GM19397 (cell line): ENCODE measurements around the gene ADIRF.
"Not testable (repeated sequence)": the region's sequence is repeated elsewhere in the genome, so short reads cannot be mapped to it uniquely, and the experiment has no call there.

Experiments used
- ATAC-seq: cut with Tn5 transposase; IDR thresholded peaks from one replicate; pipeline ENCODE4 v1.9.1; 2021; ENCODE audit warnings: mild to moderate bottlenecking, moderate library complexity; ENCODE audit not compliant: unreplicated experiment

Gene ADIRF

DNA sequence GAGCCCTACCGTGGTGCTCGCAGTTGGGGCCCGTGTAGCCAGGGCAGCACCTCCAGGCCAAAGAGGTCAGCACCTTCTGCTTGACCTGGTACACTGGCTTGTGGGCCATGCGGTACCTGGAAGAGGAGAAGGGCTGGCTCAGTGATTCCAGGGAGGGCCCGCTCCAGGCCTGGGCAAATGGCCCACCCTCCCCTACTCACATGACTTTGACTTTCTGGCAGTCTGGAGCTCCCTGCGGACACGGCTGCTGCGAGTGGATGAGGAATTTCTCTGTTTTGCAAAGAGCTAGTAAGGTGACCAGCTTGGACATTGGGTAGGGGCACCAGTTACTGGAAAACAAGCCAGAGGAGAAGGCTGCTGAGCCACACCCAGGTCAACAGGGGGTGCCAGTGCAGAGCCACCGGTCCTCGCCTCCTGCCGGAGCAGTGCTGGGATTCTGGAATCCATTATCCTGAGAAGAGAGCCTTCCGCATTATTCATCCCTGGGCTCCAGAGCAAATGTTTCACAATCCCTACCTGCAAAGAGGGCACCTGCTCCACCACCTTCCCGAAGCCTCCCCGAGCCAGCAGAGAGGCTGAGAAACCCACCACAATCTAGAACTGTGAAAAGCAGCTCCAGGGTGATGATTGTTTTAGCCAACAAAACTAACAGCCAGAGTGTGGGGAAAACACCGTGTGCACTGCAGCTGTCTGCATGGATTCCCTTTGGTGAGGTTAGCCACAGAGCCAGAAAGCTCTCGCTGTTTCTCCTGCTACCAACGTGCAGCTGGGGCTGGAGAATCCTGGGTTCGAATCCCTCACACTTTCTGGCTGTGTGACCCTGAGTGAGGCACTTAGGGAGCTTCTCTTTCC is 22.7 kb upstream of the ADIRF start:
- no peak for ATAC-seq

DNA sequence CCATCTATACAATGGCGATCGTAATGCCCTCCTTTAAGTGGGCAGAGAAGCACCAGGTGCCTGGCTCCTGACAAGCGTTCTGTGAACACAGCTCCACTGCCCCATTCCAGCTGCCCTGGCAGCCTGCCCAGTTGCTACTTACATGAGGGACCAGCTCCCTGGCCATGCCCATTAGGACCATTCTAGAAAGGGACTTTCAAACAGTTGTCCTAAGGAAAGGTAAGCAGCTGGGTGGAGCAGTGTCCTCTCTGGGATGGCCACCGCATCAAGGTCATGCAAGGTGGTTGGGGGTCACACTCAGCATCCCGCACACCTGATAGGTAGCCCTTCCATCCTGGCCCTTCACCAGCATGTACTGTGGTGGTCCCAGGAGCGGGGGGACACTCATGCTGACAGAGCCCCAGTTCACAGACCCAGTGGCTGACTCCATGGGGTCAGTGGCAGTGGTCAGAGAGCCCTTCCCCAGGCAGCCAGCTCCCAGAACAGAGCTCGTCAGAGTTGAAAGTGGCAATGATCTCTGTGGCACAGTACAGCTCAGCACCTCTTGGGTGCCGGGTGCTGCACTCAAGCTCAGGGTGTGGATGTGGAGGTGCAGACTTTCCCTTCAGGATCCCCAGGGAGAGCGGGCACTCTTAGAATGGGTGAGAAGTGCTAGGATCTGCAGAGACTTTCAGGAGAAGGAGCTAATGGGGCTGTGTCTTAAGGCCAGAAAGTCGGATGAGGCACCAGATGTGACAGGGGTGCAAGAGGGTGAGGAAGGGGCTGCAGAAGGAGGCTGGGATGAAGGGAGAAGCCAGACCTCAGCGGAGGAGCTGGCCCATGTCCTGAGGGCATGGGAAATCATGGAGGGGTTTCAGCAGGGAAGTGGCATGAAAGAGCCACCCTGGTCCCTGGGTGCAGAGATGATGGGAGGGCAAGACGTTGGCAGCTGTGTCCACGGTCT is 21.8 kb upstream of the ADIRF start:
- no peak for ATAC-seq

DNA sequence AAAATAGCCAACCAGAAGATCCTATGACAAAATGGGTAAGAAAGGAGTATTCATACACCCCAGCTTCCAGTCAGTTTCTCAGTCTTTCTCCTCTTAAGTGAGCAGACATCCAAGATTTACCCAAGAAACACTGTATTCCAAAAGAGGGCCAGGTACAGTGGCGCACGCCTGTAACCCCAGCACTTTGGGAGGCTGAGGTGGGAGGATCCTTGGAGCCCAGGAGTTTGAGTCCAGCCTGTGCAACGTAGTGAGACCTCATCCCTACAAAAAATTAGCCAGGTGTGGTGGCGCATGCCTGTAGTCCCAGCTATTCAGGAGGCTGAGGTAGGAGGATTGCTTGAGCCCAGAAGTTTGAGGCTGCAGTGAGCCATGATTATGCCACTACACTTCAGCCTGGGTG is 20.5 kb upstream of the ADIRF start:
- ATAC-seq: not testable (repeated sequence)

DNA sequence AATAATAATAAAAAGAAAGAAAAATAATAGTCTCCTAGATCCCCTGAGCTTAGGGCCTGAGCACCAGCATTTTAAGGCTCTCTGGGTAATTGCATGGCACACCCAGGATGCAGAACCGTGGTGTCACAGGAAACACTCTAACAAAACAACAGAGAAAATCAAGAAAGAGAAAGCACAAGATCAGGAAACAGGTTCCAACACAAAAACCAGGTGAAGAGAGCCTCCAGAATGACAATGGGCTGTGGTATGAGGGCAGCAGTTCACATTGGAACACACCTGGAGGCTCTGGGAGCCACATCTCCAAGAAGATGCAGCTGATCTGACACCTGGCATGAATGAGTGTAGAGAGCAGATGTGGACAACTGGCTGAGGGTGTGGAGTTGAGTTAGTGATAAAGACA is 17.9 kb upstream of the ADIRF start:
- ATAC-seq: no peak

DNA sequence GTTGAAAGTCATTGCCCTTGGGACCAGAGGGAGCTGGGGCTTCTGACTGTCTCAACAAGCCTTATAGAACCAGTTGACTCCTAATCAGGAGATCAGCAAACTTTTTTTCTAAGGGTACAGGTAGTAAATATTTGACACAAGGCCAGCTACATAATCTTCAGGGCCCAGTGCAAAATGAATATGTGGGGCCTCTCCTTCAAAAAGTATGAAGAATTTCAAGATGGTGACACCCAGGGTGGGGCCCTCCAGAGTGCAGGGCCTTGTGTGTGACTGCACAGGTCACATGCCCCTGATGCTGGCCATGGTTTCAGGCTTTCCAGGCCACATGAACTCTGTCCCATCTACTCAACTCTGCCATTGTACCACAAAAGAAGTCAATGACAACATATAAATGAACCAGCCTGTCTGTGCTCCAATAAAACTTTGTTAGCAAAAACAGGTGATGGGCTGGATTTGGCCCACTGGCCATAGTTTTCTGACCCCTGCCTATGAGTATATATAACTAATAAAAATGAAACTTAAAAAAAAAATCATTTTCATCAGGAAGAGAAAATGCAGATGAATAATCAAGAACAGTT is 17.0 kb upstream of the ADIRF start:
- no peak for ATAC-seq

DNA sequence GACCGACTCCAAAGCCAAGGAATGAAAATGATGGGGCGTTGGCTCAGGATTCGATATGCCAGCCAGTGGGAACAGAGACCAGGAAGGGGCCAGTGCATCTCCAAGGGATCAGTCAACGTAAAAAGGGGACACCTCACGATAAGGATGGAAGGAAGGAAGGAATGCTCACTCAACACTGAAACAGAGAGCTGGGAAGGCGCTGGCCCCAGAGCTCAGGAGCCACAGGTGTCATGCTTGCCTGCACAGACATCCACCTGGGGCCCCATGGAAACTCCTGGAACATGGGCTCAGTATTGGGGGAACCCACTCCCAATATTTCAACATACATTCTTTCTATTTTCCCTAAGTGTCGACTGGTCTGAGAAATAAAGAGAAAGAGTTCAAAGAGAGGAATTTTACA is 16.2 kb upstream of the ADIRF start:
- no peak for ATAC-seq

DNA sequence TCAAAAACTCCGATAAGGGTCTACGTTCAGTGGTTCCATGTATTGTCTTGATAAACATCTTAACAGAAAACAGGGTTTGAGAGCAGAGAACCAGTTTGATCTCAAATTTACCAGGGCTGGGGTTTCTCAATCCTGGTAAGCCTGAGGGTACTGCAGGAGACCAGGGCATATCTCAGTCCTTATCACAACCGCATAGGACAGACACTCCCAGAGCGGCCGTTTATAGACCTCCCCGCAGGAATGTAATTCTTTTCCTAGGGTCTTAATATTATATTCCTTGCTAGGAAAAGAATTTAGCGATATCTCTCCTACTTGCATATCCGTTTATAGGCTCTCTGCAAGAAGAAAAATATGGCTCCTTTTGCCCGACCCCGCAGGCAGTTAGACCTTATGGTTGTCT is 15.6 kb upstream of the ADIRF start:
- not testable (repeated sequence) for ATAC-seq

DNA sequence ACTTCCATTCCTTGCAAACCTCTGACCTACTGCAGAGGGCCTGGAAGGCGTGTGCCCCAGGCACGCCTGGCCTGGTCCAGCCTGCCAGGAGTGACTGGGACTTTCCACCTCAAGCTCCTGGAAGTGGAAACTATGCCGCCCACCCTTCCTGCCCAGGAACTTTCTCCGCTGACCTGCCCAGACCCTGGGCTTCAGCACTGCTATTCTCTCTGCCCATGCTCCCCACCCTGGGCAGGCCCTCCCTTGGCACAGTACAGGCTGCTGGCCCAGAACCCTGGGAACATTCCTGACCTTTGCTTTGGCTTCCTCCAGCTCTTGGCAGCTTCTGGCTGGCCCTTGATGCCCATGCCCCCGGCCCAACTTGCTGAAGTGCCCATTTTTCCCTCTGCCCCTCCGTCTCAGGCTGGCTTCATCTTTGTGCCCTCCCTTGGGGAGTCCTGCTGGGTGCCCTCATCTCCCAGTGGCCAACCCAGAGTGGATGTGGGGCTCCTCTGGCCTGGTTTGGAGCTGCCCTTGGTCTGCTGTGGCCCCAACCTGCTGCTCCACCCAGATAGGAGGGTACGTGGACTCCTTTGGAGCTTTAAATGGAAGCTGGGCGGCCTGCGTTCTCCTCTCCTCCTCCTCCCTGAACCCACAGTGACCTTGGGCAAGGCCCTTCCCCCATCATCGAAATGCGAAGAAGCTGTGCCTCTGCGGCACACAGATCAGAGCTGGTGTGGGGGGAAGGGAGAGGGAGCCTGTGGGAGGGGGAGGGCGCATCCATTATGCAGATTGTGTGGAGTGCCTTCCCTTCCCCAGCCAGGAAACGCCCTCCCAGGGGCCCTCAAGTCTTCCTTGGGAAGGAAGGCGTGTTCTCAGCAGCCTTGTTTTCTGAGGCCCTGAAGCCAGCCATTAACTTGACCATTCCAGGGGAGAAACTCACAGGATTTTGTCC is 14.3 kb upstream of the ADIRF start:
- ATAC-seq: no peak

DNA sequence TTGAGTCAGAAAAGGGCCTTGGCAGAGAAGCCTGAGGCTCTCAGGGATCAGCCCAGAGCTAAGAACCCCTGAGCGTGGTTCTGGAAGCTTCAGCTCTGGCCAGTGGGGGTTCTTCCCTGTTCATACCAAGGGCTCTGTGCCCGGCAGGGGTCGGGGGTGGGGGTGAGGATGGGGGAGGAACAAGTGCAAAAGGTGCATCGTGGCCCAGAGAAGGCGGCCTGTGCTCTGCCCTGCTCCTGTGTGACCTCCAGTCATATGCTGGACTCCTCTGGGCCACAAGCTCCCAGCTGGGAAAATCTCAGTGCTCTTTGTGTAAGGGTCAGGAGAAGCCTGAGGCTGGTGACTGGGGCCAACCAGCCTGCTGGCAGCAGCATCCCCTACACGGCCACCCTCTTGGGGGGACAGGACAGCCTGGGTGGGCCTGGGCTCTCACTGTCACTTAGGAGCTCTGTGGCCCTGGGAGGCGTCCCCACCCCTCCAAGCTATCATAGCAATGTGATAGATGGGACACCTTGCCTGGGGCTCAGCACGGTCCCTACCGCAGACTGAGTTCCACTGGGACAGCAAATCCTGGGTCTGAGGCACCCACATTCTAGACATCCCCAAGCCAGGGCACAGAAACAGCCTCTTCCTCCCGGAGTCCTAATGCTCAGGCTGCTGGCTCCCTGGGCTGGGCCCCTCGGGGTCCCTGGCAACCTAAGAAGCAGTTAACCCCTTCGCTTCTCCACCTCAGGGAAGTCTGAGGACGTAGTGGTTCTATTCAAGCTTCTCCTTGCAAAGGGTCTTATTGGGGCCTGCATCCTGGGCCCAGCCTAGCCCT is 13.4 kb upstream of the ADIRF start:
- ATAC-seq: no peak

DNA sequence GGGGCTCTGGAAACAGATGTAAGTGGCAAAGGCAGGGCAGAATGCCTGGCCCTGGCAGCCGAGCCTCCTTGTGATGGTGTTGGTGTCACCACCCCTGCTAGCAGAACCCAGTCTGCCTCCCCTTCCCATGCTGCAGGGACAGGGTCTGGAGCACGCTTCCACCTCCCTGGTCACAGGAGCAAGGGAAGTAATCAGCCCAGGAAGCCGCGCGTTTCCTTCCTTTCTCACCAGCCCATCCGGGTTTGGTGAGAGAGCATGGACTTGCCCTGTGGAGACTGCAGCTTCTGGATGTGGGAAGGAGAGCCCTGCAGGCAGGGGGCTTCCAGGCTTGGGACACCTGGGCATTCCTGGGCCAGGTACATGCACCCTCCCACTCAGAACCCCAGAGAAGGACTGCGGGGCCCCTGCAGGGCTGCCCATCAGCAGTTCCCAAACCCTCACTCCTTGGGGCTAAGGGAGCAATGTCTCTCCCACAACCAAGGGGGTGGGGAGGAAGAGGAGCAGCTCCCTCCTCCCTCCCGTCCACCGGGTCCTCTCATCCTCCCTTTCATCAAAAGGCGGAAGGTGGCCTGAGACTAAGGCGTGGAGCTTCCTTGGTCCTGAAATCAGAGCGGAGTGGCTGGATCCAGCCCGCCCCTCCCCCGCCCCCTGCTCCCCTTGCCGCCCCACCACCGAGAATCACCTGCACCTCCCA is 12.6 kb upstream of the ADIRF start:
- no peak for ATAC-seq

DNA sequence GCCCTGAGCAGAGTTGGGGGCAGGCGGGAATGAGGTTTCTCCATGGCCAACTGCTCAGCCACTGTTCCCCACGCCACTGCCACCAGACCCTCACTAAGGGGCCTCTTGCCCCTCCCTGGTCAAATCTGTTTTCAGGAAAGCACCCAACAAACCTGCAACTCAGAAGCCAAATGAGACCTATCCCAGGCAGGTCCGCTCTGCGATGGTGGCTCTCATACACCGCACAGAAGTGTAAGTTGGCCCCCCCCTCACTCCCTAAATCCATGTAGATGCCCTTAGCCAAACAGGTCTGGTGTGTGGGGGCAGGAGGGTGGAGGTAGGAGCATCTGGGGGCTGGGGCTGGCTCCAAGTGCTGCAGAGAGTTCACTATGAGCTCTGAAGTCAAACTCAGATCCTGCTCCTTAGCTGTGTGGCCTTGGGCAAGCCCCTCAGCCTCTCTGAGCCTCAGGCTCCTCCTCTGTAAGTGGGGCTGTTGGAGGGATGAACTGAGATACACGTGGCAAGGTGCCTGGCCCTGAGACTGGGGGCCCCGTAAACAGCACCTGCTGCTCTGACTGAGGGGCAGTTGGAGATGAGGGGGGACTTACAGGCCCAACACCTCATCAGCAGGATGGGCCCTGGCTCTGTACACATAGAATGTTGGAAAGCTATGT is 12.0 kb upstream of the ADIRF start:
- ATAC-seq: no peak

DNA sequence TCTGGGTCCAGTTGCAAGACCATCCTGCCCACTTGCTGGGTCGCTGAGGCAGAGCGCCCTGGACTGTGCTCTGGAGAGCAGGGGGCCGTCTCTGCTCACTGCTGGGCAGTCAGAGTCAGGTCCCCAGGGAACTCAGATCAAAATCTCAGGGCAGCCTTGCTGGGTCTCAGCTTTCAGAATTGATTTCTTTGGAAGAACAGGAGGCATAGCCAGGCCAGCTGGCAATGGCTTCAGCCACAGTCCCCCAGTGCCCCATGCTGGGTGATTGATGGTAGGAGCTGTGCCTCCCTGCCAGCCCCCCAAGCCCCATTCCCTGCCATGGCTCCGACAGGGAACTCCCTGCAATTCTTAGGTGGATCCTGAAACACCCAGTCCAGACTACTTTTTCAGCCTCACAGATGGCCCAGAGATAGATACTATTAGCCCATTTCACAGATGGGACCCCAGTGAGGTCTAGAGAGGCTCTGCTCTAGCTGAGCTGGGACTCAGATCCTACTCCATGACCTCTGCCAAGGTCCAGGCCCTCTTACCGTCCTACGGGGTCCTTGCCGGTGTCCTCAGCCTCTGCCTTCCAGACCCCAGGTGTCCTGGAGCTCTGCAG is 11.3 kb upstream of the ADIRF start:
- ATAC-seq: no peak

DNA sequence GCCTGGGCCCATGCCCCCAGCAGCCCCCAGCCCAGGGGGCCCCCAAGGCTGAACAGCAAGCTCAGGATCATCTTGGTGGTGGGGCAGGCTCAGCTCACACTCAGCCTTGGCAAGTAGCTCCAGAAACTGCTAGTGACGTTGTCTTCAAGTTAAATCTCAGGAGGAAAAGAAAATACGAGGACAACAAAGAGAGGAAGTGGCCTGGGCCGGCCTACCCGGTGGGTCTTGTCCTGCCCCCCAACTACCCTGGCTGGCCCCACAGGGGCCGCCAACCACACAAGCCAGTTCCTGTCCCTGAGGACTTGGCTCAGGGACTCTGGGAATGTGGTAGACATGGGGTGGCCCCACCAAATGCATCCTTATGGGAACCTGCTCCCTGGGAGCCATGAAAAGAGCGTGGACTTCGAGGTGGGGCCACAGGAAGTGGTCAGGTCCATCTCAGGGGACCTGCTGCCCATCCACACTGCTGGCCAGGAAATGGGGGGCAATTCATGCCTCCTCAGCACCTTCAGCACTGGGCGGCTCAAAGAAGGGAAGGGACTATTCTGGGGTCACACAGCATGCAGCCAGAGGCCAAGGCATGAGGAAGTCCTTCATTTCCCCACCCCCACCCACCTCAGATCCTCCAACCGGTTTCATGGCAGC is 10.7 kb upstream of the ADIRF start, which contains the start of gene MMRN2:
TSS of gene MMRN2 (minus strand) at position 145 of the 645 bp plus-strand sequence. CDS start at position 71, 74 bp downstream.
- ATAC-seq: no peak

DNA sequence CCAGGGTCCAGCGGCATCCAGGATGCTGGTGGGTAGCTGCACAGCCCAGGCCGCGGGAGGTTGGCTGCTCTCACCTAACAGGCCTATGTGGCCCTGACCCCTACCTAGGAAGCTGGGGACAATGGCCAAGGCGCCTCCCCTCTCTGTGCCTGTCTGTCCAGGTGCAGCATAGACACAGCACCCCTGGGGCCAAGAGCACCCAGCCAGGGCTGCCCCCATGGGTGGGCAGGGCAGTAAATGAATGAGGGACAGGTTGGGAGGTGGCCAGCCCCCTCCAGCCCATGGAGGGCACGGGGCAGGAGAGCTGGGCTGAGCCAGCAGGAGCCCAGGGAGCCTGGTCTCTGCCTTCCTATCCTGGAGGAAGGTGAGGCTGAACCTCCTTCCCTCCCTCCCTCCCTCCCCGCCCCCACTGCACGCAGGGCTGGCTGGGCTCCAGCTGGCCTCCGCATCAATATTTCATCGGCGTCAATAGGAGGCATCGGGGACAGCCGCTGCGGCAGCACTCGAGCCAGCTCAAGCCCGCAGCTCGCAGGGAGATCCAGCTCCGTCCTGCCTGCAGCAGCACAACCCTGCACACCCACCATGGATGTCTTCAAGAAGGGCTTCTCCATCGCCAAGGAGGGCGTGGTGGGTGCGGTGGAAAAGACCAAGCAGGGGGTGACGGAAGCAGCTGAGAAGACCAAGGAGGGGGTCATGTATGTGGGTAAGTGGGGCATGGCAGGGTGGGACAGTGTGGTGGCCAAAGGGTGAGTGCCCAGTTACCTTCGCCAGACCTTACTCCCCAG is 10.0 kb upstream of the ADIRF start, which contains the start of gene SNCG:
TSS of gene SNCG (plus strand) at position 484 of the 785 bp plus-strand sequence. CDS start at position 583, 99 bp downstream.
- no peak for ATAC-seq

DNA sequence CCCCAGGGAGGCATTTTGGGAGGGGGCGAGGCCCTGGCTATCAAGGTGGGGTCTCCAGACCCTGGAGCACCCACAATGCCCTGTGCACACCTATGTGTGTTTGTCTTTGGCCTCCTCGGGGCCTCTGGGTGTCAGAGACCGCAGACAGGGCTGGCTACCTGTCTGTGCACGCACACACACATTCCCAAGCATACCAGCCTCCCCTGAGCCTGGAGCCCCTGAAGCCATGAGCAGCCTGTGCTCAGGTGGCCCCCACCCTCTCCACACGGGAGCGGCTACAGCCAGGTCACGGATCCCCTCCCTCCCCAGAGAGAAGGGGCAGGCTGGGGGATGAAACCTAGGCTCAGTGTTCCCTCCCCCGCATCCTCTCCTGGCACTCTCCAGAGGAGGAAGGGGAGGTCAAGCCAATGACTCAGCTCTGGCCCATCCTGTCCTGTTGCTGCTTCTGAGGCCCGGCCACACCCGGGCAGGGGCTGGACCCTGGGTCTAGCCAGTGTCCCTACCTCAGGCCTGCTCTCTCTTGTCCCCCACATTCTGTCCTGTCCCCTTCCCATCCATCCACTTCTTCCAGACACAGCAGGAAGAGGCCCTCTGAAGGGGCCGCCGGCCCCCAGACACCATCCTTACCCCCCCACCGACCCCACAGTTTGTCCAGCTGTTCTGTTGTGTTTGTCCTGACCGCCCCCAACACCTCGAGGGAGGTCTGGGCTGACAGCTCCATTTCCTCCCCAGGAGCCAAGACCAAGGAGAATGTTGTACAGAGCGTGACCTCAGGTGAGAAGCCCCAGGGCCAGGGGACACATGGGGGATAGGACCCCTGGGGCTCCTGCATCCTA is 9.2 kb upstream of the ADIRF start:
- ATAC-seq: no peak

DNA sequence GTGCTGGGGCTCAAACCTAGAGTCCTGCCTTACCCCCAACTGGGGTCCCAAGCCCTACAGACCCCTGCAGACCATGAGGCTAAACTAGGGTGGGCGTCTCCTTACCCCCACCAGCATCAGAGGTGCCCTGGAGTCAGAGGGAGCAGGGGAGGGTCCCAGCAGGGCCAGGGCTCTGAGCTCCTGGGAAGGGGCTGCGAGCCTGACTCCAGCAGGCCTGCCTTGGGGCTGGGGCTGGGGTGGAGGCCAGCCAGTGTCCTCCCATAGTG is 8.6 kb upstream of the ADIRF start:
- ATAC-seq: no peak
